HL-60/S4 treated with phorbol 12-myristate 13-acetate at 8.2 ng/mL for 4 days and 3 days (cell line): ENCODE measurements around the gene EVA1A.

Experiments used
- in situ Hi-C: fragments of 300-500 bp; cut with MboI; formaldehyde crosslinking; loops from 2 replicates; pipeline ENCODE4 v1.15.0; 2022; ENCODE audit warnings: low sequenced_read_pairs

EVA1A gene

GRCh38 chr2:75560768-75561565 lies at the start of gene EVA1A:
Gene EVA1A (minus strand): TSS chr2:75560939. CDS start chr2:75518140, 42,799 bp downstream.
- in situ Hi-C loops = no loop called here

GRCh38 chr2:75609937-75610508 lies 49.3 kb upstream of the EVA1A start:
- in situ Hi-C loops = no loop called here

- in situ Hi-C loops = no loop called here
Measured at GRCh38 chr2:75609334-75609689, 48.6 kb upstream of the EVA1A start.

- in situ Hi-C loops = no loop called here
Measured at GRCh38 chr2:75608684-75609333, 48.1 kb upstream of the EVA1A start.

GRCh38 chr2:75607988-75608683 lies 47.4 kb upstream of the EVA1A start:
- in situ Hi-C loops = no loop called here

- in situ Hi-C loops = no loop called here
Measured at GRCh38 chr2:75607400-75607798, 46.7 kb upstream of the EVA1A start.

GRCh38 chr2:75606761-75607399 lies 46.1 kb upstream of the EVA1A start:
- in situ Hi-C loops = no loop called here

GRCh38 chr2:75605770-75606529 lies 45.2 kb upstream of the EVA1A start:
- in situ Hi-C loops = no loop called here

- in situ Hi-C loops = no loop called here
Measured at GRCh38 chr2:75604484-75604883, 43.7 kb upstream of the EVA1A start.

- in situ Hi-C loops = no loop called here
Measured at GRCh38 chr2:75603477-75603876, 42.7 kb upstream of the EVA1A start.

GRCh38 chr2:75602724-75603342 lies 42.1 kb upstream of the EVA1A start:
- in situ Hi-C loops = no loop called here

- in situ Hi-C loops = no loop called here
Measured at GRCh38 chr2:75600461-75601011, 39.8 kb upstream of the EVA1A start.

GRCh38 chr2:75598589-75599155 lies 37.9 kb upstream of the EVA1A start:
- in situ Hi-C loops = no loop called here

- in situ Hi-C loops = no loop called here
Measured at GRCh38 chr2:75597949-75598348, 37.2 kb upstream of the EVA1A start.

- in situ Hi-C loops = no loop called here
Measured at GRCh38 chr2:75596784-75597183, 36.0 kb upstream of the EVA1A start.

- in situ Hi-C loops = no loop called here
Measured at GRCh38 chr2:75595541-75596395, 35.0 kb upstream of the EVA1A start.

- in situ Hi-C loops = no loop called here
Measured at GRCh38 chr2:75594596-75594995, 33.9 kb upstream of the EVA1A start.

- in situ Hi-C loops = no loop called here
Measured at GRCh38 chr2:75592888-75593287, 32.1 kb upstream of the EVA1A start.
